HG03442 (cell line): ENCODE measurements around the gene SLC22A23.

ENCODE experiments used
- ATAC-seq: cut with Tn5 transposase; IDR thresholded peaks from one replicate; pipeline ENCODE4 v1.9.1; 2021; ENCODE audit warnings: mild to moderate bottlenecking, moderate library complexity; ENCODE audit not compliant: unreplicated experiment

The SLC22A23 gene

DNA sequence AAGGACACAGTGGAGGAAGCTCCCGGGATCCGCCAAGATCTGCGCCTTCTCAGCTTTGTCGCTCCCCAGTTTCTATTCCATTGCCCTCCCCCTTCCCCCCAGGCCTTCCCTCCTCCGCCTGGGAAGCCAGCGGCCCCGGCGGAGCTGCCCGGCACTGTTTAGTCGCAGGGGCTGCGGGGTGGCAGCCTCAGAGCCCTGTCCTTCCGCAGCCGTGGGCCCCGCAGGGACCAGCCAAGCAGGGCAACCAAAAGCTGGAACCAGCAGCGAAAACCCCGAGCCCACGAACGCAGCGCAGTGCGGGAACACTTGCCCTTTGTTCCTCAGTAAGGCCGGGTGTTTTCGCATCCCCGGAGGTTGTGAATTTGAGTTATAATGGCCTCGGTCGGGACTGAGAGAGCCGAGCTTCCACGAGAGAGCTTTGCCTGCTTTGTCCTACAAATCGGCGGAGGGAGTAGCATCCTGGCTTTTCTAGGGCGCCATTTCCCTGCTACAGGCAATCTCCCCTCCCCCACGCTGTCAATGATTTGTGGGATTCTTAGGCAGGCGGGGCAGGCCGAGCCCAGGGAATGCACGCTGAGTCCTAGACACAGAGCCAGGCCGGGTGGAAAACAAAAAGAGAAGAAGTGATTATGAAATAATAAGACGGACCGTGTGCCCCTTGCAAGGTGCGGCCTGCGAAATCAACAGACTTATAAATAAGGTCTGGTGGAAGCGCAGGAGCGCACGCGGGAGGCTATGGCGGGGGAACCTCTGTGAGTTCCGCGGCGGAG lies 225.4 kb downstream of the SLC22A23 start:
- ATAC-seq = no peak

DNA sequence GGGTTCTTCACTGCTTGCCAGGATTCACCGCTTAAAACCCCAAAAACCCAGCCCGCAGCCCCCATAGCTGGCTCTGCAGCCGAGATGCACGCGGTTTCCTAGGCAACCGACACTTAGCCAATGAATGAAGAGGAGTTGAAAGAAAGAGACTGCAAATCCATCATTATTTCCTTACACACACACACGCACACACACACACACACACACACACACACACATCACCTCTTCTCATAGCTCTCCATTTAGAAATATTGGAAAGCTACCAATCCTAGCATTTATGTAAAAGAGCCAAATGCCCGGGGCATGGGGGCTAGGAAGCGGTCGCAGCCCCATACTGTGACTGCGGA lies 226.0 kb downstream of the SLC22A23 start:
- ATAC-seq = no peak

DNA sequence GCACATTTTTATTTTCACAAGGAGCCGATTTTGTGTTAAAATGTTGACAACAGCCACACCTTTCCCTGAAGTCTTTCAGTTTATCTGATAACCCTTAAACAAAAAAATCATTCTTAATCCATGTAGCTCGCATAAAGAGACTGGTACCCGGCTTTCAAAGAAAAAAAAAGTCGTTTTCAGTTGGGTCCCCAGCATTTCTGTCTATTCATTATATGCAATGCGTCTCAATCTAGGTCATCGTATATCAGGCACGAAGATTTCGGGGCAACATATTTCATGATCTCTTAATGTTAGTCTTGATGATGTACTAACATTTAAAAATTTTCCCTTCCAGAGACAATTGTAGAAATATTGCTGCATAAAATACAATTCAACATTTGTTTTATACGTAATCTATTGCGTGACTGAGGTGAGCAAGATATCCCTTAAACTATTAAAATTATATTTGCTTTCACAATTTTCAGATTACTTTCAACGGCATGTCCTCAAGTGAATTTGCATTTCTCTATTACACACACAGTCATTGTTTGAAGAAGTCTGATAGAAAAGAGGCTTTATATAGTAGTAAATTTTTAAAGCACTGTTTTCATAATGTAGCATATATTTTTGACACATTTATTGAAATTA lies 226.5 kb downstream of the SLC22A23 start:
- no peak for ATAC-seq

DNA sequence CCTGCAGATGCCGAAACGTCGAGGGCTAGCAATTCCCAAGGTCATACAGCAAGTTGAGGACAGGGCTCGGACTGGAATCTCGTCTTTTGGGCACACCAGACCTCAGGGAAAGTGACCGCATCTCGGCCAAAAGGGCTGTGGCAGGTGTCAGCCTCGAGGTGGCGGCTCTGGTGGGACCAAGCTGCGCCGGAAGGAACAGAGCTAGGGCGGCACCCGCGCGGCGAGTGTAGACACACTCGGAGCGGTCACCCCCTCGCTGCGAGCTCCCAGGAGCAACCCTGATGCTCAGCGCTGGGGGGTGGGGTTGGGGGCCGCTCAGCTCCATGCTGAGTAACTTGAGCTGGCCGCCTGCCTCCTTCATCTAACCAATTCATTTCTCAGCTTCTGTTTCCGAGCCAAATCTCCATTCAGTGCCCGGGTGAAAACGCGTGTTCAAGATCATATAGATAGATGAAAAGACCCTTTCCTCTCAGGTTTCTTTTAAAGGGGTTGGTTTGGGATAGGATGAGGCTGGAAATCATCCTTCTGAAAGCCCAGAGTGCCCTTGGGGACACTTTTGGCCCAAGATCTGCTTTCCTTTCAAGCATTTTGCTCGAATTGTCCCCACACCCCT lies 227.2 kb downstream of the SLC22A23 start:
- no peak for ATAC-seq

DNA sequence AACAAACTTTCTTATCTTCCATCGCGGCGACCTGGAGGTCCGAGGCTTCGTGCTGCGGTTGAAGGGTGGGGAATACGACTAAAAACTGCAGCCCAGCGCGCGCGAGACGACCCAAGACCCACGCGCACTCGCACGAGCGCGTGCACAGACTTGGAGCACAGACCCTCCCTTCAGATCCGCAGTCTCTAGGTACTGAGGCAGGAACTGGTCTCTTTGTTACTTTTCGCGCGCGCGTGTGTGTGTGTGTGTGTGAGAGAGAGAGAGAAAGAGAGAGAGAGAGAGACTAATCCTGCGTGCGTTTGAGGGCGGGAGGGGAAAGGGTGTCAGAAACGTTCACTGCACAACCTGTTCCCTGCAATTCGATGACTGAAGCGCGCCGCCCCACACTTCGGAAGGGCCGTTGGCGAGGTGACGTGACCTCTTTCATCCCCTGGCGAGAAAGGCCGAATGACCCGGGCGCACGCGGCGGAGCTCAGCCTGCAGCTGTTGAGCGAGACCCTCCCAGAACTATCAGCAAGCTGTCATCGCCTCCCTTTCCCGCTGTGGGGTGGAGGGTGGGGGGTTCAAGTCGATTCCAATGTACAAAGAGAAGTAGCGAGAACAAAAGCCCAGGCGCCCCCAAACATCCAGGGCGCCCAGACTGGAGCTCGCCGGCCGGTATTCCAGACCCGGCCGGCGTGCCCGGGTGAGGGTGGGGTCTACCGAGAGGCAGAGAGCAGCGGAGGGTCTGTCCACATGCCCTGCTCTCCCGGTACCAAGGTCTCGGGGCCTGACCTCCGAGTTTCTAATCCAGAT lies 227.9 kb downstream of the SLC22A23 start:
- ATAC-seq = no peak

DNA sequence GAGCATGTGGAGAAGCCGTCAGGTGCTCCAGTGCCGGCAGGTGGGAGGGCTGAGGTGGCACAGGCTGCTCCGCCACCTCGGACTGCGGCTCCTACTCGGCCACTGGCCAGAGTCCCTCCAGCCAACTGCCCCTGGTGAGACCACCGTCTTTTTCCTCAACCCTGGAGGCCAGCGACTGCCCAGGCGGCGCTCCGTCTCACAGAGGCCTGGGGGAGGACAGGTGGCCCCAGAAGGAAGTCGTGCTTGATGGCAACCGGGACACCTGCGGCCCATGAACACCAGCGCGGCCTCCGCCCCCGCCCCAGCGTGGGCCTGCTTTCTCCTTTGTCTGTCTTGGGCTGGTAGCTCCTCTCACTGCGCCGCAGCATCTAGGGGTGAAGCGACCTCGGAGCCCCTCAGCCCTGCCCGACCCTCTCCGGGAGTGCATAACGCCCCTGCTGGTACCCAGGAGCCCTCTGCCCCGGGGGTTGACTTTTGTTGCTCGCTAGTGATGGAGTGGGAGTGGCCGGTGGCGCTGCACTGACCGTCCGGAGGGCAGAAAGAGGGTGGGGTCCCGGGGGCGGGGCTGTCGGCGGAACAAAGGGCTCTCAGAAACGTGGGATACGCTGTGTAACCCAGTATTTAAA lies 228.7 kb downstream of the SLC22A23 start:
- no peak for ATAC-seq

DNA sequence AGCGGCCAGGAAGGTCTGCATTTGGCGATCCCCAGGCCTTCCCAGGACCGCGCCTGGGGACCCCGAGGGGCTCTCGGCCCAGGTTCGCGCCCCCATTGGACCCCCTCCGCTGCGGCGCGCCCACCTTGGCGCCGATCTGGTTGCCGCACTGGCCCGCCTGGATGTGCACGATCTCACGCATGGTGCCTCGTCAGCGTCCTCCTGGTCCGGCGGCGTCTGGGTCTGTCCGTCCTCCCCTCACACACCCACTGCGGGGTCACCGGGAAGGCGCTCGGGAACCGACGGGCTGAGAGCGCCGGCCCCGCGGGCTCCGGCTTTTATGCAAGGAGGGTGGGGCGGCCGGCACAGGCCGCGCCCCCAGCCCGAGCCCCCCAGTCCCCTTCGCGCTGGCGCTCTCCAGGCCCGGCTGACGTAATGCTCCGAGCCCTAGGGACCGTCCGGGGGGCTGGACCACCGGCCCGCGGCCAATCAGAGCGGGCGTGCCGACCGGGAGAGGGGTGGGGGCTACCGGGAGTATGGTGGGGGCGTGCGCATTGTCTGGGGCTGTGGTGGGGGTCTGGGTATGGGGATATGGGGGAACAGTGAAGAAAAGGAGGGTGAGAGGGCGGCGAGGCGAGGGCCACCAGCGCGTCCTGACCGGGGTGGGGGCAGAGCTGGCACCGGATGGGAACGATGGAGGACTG lies 229.3 kb downstream of the SLC22A23 start, which contains the start of gene TUBB2B:
Gene TUBB2B (minus strand): TSS at position 291 of the 683 bp plus-strand sequence. CDS start 110 bp downstream, at position 181.
- ATAC-seq = no peak

DNA sequence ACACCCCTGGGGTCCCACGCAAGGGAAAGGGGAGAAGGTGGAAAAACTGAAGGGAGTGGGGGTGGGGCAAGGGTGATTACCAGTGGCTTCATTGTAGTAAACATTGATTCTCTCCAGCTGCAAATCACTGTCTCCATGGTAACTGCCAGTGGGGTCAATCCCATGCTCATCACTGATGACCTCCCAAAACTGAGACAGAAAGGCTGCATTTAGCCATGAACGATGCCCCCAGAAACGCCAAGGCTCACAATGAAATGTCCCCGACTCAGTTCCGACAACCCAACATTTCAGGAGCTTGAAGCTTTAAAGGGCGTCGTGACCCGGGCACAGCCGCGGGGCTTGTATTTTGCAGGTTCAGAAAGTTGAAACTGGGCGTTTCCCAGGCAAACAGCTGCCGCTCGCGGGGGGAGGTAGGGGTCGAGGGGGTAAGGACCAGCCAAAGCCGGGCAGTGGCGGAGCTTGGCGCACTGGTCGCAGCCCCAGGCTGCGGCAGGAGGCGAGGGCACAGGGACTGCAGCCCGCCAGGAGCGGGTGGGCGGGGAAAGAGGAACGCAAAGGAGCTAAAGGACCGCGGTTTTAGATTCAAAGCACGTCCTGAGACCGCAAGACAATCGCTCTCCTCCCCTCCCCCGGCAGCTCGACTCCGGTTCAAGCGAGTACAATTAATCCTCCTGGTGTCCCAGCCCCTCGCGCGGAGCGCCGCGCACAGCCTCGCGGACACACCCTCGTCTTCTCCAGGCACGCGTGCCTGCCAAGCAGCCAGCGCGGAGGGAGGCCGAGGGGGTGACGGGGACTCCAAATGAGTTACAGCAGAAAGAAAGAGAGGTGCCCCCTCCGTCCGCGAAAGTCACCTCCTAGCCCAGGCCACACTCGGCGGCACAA lies 230.1 kb downstream of the SLC22A23 start:
- ATAC-seq = no peak

DNA sequence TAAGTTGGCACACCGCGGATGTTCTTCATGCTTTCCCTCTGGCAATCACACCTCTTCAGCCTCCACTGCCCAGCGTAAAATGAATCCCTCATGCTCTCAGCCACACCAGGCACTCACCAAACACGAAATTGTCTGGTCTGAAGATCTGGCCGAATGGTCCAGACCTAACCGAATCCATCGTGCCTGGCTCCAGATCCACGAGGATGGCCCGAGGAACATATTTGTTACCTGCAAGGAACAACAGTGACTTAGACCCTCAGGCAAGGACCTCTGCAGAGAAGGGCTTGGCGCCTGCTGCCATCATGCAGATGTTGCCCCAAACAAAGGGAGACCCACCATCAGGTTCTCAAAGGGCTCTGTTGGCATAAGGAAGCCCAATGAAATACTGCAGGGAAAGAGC lies 230.8 kb downstream of the SLC22A23 start:
- no peak for ATAC-seq

DNA sequence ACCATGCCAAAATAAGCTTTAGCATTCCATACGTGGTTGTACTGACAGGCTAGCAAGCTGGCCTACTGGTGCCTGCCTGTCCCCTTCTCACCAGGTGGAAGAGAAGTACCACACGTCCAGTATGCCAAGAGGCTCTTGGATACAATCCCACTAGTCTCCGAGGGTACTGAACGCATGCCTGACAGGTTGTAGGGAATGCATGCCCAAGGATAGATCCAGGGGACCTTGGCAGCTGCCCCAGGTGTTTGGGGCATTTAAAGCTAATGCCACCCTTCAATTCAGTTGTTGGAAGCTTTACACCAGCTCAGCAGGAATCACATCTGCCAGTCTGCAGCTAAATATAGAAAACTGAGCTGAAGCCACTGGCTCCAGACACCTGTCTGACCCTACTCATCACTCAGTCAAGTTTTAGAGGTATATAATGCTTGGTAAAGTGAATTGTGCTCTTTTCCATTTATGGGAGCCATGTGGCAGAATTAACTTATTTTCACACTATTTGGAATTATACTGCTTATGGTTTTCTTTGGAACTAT lies 234.3 kb downstream of the SLC22A23 start:
- ATAC-seq = no peak

DNA sequence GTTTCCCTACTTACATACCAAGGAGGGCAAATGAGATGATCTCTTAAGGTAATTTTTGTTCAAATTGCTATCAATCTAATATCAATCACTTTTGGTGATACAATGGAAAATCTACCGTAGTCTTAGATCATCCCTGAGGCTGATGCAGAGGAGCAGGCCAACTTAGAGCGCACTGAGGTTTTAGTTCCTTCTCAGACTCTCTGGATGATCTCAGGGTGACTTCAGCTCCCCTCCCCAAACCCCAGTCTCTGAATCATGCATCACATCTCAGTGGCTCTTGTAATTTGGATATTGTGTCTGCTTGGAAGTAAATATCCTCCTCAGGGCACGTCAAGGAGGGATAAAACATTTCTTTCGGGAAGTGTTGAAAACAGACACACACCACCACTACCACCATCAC lies 235.3 kb downstream of the SLC22A23 start:
- no peak for ATAC-seq

DNA sequence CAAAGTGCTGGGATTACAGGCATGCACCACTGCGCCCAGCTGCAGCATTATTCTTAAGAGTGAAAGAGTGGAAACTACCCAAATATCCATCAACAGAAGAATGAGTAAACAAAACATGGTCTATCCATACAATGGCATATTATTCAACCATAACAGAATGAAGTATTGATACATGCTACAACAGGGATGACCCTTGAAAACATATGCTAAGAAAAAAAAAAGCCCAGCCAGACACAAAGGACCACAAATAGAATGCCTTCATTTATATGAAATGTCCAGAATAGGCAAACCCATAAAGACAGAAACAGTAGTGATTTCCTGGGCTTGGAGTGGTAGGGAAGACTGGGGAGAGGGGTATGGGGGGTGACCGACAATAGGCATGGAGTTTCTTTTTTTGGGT lies 236.5 kb downstream of the SLC22A23 start:
- ATAC-seq = no peak
